SK-N-MC (cell line): ENCODE results near the gene VIT.

Experiments used
- EZH2 ChIP-seq: fragments of 200-600 bp; sonication (generic); IDR thresholded peaks from one replicate; pipeline ENCODE4 v1.6.1; 2017; ENCODE audit warnings: antibody characterized with exemption
- POLR2AphosphoS5 ChIP-seq: IDR thresholded peaks from 2 replicates; pipeline ENCODE4 v1.6.1; 2012; ENCODE audit warnings: mild to moderate bottlenecking, low read depth, low read length, borderline replicate concordance

GRCh38 chr2:36698993-36699392 is 2.5 kb downstream of the VIT start:
- TF ChIP-seq EZH2 (no peak), POLR2AphosphoS5 (no peak)
